CD4-positive, CD25-positive, alpha-beta regulatory T cell (primary cell): ENCODE measurements around the gene ATP6V1B1. TPM values are rescaled to one million over a fixed set of nuclear protein-coding genes. Genes with fewer than 3 reads are reported as not detected.

Source experiments
- ATAC-seq, 2 donors: fragments of 150-1000 bp; cut with Tn5 transposase; one replicate each; pipeline ENCODE4 v1.10.0; 2021; ENCODE audit warnings: low read depth in 2 of 2, moderate number of reproducible peaks in 2 of 2, moderate library complexity in 1 of 2
- DNase-seq, 3 donors: peaks; one replicate each; pipeline versions ENCODE4 v3.0.0 to v3.0.0-alpha.2; 2012 to 2022; ENCODE audit warnings: mixed read lengths in 1 of 3
- H3K27ac ChIP-seq: one replicate; pipeline ENCODE4 v1.7.0; 2013; ENCODE audit warnings: mild to moderate bottlenecking, low read length; ENCODE audit not compliant: insufficient read depth, poor library complexity, severe bottlenecking
- H3K27me3 ChIP-seq: one replicate; pipeline ENCODE4 v1.7.0; 2013; ENCODE audit warnings: low read length; ENCODE audit not compliant: control insufficient read depth, insufficient read depth
- H3K36me3 ChIP-seq: one replicate; pipeline ENCODE4 v1.7.0; 2013; ENCODE audit warnings: mild to moderate bottlenecking, low read length, moderate library complexity; ENCODE audit not compliant: control insufficient read depth, insufficient read depth
- H3K4me1 ChIP-seq: 2 replicates; pipeline ENCODE4 v1.7.0; 2013; ENCODE audit warnings: mild to moderate bottlenecking, low read length; ENCODE audit not compliant: insufficient read depth, control insufficient read depth, poor library complexity, severe bottlenecking
- H3K4me3 ChIP-seq: one replicate; pipeline ENCODE4 v1.7.0; 2013; ENCODE audit warnings: low read depth, mild to moderate bottlenecking, low read length, moderate library complexity
- H3K9me3 ChIP-seq, 2 experiments: 1 replicate in 1 of 2; 2 replicates in 1 of 2; pipeline ENCODE4 v1.7.0; 2013; ENCODE audit warnings: low read length in 2 of 2, mild to moderate bottlenecking in 1 of 2, moderate library complexity in 1 of 2; ENCODE audit not compliant: control insufficient read depth in 2 of 2
- H3K27ac Mint-ChIP-seq, 3 donors: one replicate each; pipeline ENCODE4 v1.8.0; 2020 to 2022; ENCODE audit warnings: mild to moderate bottlenecking in 3 of 3, mixed read lengths in 3 of 3, moderate library complexity in 2 of 3
- H3K27me3 Mint-ChIP-seq: one replicate; pipeline ENCODE4 v1.8.0; 2022; ENCODE audit warnings: mild to moderate bottlenecking, mixed read lengths
- H3K36me3 Mint-ChIP-seq: one replicate; pipeline ENCODE4 v1.8.0; 2020; ENCODE audit warnings: mixed read lengths
- H3K4me1 Mint-ChIP-seq, 4 donors: one replicate each; pipeline ENCODE4 v1.8.0; 2020 to 2022; ENCODE audit warnings: mixed read lengths in 4 of 4, mild to moderate bottlenecking in 1 of 4
- H3K4me3 Mint-ChIP-seq, 4 donors: one replicate each; pipeline ENCODE4 v1.8.0; 2020 to 2022; ENCODE audit warnings: mild to moderate bottlenecking in 4 of 4, mixed read lengths in 4 of 4, moderate library complexity in 3 of 4
- H3K9me3 Mint-ChIP-seq, 7 donors: one replicate each; pipeline ENCODE4 v1.8.0; 2020 to 2022; ENCODE audit warnings: mixed read lengths in 7 of 7, mild to moderate bottlenecking in 3 of 7, moderate library complexity in 2 of 7
- polyA plus RNA-seq, 4 donors: library from polyadenylated mRNA; unstranded; fragments of 300-500 nt; fragmentation: Illumina TruSeq; gene quantifications; one replicate each; pipeline ENCODE4 v1.2.3, GENCODE V29; 2021
- total RNA-seq: library from RNA; stranded (reverse); gene quantifications from one replicate; pipeline ENCODE4 v1.2.3, GENCODE V29; 2022

ATP6V1B1 gene
- total and polyA plus RNA-seq, 5 donors from 2014 or later = not detected

- H3K4me3 Mint-ChIP-seq = peak overlapping the region in 1 of 4 donors; percentile 20
- peak overlapping the region in 1 of 3 donors; percentile 56 for H3K27ac Mint-ChIP-seq
- peaks cover 26% of the 10 kb centered on the region for H3K36me3 Mint-ChIP-seq
These were observed 48.0 kb downstream of the ATP6V1B1 start for GRCh38 chr2:70983506-70984227.

GRCh38 chr2:70984228-70984575, 48.5 kb downstream of the ATP6V1B1 start:
- Histone ChIP-seq H3K4me3 (no peak overlapping the region), H3K36me3 (peaks cover 33% of the 10 kb centered on the region), H3K27ac (no peak overlapping the region), H3K4me1 (peaks cover 12% of the 10 kb centered on the region), H3K9me3 (no peaks in the 10 kb centered on the region), H3K27me3 (no peaks in the 10 kb centered on the region)
- ATAC-seq (no peak), DNase-seq (no peak)
- Mint-ChIP-seq H3K4me1 (peaks cover 0 to 29% (median 7%) of the 10 kb centered on the region in 4 donors), H3K9me3 (peaks cover 0 to 3% (median 0%) of the 10 kb centered on the region in 7 donors), H3K27me3 (no peaks in the 10 kb centered on the region), H3K4me3 (no peak overlapping the region), H3K27ac (peak overlapping the region in 2 of 3 donors; percentile 10 to 56), H3K36me3 (peaks cover 30% of the 10 kb centered on the region)

More at GRCh38 chr2:70983506-70984227, 48.0 kb downstream of the ATP6V1B1 start:
- ATAC-seq = no peak
- Histone ChIP-seq H3K27ac (no peak overlapping the region), H3K9me3 (no peaks in the 10 kb centered on the region), H3K36me3 (peaks cover 27% of the 10 kb centered on the region), H3K4me3 (no peak overlapping the region), H3K27me3 (no peaks in the 10 kb centered on the region), H3K4me1 (peaks cover 16% of the 10 kb centered on the region)
- no peaks in the 10 kb centered on the region for H3K27me3 Mint-ChIP-seq
- peaks cover 0 to 3% (median 0%) of the 10 kb centered on the region in 7 donors for H3K9me3 Mint-ChIP-seq
- no peak for DNase-seq
- peaks cover 0 to 29% (median 7%) of the 10 kb centered on the region in 4 donors for H3K4me1 Mint-ChIP-seq

- Histone ChIP-seq H3K27me3 (no peaks in the 10 kb centered on the region), H3K9me3 (no peaks in the 10 kb centered on the region), H3K36me3 (peaks cover 36% of the 10 kb centered on the region), H3K27ac (no peak overlapping the region), H3K4me1 (peaks cover 12% of the 10 kb centered on the region), H3K4me3 (no peak overlapping the region)
- H3K9me3 Mint-ChIP-seq = peaks cover 0 to 3% (median 0%) of the 10 kb centered on the region in 7 donors
- peaks cover 30% of the 10 kb centered on the region for H3K36me3 Mint-ChIP-seq
- peak; percentile 68 to 87 (median 81) for DNase-seq
- H3K4me1 Mint-ChIP-seq = peaks cover 0 to 27% (median 7%) of the 10 kb centered on the region in 4 donors
- peak; percentile 98 to 99 for ATAC-seq
- H3K4me3 Mint-ChIP-seq = peak overlapping the region in 2 of 4 donors; percentile 60 to 74
- no peaks in the 10 kb centered on the region for H3K27me3 Mint-ChIP-seq
- peak overlapping the region in 1 of 3 donors; percentile 56 for H3K27ac Mint-ChIP-seq
These were observed 49.0 kb downstream of the ATP6V1B1 start for GRCh38 chr2:70984576-70985282.

- ATAC-seq (no peak), DNase-seq (no peak)
- Histone ChIP-seq H3K9me3 (no peaks in the 10 kb centered on the region), H3K4me3 (no peak overlapping the region), H3K27ac (no peak overlapping the region), H3K27me3 (no peaks in the 10 kb centered on the region), H3K4me1 (peaks cover 12% of the 10 kb centered on the region), H3K36me3 (peaks cover 42% of the 10 kb centered on the region)
- Mint-ChIP-seq H3K4me1 (peaks cover 0 to 28% (median 7%) of the 10 kb centered on the region in 4 donors), H3K4me3 (no peak overlapping the region), H3K9me3 (peaks cover 0 to 3% (median 0%) of the 10 kb centered on the region in 7 donors), H3K27ac (peak overlapping the region in 1 of 3 donors; percentile 56), H3K27me3 (no peaks in the 10 kb centered on the region), H3K36me3 (peaks cover 30% of the 10 kb centered on the region)
These were observed 49.6 kb downstream of the ATP6V1B1 start for GRCh38 chr2:70985283-70985688.

GRCh38 chr2:70985956-70986355, 50.3 kb downstream of the ATP6V1B1 start:
- Histone ChIP-seq H3K4me1 (peaks cover 12% of the 10 kb centered on the region), H3K9me3 (no peaks in the 10 kb centered on the region), H3K4me3 (no peak overlapping the region), H3K36me3 (peaks cover 48% of the 10 kb centered on the region), H3K27ac (no peak overlapping the region), H3K27me3 (no peaks in the 10 kb centered on the region)
- peaks cover 32% of the 10 kb centered on the region for H3K36me3 Mint-ChIP-seq
- H3K27ac Mint-ChIP-seq = no peak overlapping the region
- DNase-seq (no peak), ATAC-seq (no peak)
- H3K9me3 Mint-ChIP-seq = peaks cover 0 to 3% (median 0%) of the 10 kb centered on the region in 7 donors
- H3K27me3 Mint-ChIP-seq = no peaks in the 10 kb centered on the region
- peak overlapping the region in 2 of 4 donors; percentile 1 to 74 for H3K4me3 Mint-ChIP-seq
- H3K4me1 Mint-ChIP-seq = peaks cover 0 to 34% (median 8%) of the 10 kb centered on the region in 4 donors

- Histone ChIP-seq H3K9me3 (no peaks in the 10 kb centered on the region), H3K27ac (no peak overlapping the region), H3K27me3 (no peaks in the 10 kb centered on the region), H3K4me3 (no peak overlapping the region), H3K4me1 (peaks cover 14% of the 10 kb centered on the region), H3K36me3 (peaks cover 55% of the 10 kb centered on the region)
- DNase-seq (no peak), ATAC-seq (no peak)
- Mint-ChIP-seq H3K4me1 (peaks cover 0 to 40% (median 12%) of the 10 kb centered on the region in 4 donors), H3K4me3 (peak overlapping the region in 1 of 4 donors; percentile 1), H3K9me3 (peaks cover 0 to 3% (median 0%) of the 10 kb centered on the region in 7 donors), H3K27ac (peak overlapping the region in 1 of 3 donors; percentile 29), H3K27me3 (no peaks in the 10 kb centered on the region), H3K36me3 (peaks cover 34% of the 10 kb centered on the region)
These were observed 50.9 kb downstream of the ATP6V1B1 start for GRCh38 chr2:70986499-70987189.

GRCh38 chr2:70987386-70987785, 51.7 kb downstream of the ATP6V1B1 start:
- no peak for ATAC-seq
- Mint-ChIP-seq H3K9me3 (peaks cover 0 to 3% (median 0%) of the 10 kb centered on the region in 7 donors), H3K27ac (no peak overlapping the region), H3K4me3 (peak overlapping the region in 1 of 4 donors; percentile 5), H3K36me3 (peaks cover 34% of the 10 kb centered on the region), H3K27me3 (no peaks in the 10 kb centered on the region), H3K4me1 (peaks cover 0 to 41% (median 15%) of the 10 kb centered on the region in 4 donors)
- Histone ChIP-seq H3K9me3 (no peaks in the 10 kb centered on the region), H3K36me3 (peaks cover 57% of the 10 kb centered on the region), H3K4me3 (no peak overlapping the region), H3K27ac (no peak overlapping the region), H3K27me3 (no peaks in the 10 kb centered on the region), H3K4me1 (peaks cover 16% of the 10 kb centered on the region)
- no peak for DNase-seq
